ENCODE data around the gene UGT2A2.

UGT2A2 gene

GRCh38 chr4:69576251-69576877, 63.1 kb downstream of the UGT2A2 start:
- DNase-seq (ENCODE audit: low read depth in 3 of 3) = no peak

- no peak for DNase-seq (ENCODE audit: low read depth in 3 of 3)
Measured at GRCh38 chr4:69568787-69569186, 70.7 kb downstream of the UGT2A2 start.

GRCh38 chr4:69563424-69563823, 76.0 kb downstream of the UGT2A2 start:
- no peak for DNase-seq (ENCODE audit: low read depth in 3 of 3)

- DNase-seq (ENCODE audit: low read depth in 3 of 3) = no peak
Measured at GRCh38 chr4:69549651-69550050, 89.8 kb downstream of the UGT2A2 start.

GRCh38 chr4:69546134-69546765, 93.2 kb downstream of the UGT2A2 start:
- DNase-seq (ENCODE audit: low read depth in 3 of 3) = no peak
